ENCODE data around the gene TRPM1.

GRCh38 chr15:31086344-31086743 is 15.2 kb downstream of the TRPM1 start:
- TF ChIP-seq POLR2AphosphoS5 (IDR thresholded peaks at IDR 0.05; ENCODE audit: low read depth, low read length) (no peak), SIN3A (IDR thresholded peaks at IDR 0.05; ENCODE audit: borderline replicate concordance, insufficient read depth, low read length) (no peak), TAF1 (IDR thresholded peaks at IDR 0.05; ENCODE audit: borderline replicate concordance, insufficient read depth, low read length) (no peak)
